NCI-H2196 treated with DMSO at 0.1 percent for 48 hours (cell line): ENCODE data around the gene ADARB2.

Source experiments
- DNase-seq: peaks from one replicate; lab custom pipeline; 2025; ENCODE audit not compliant: unreplicated experiment; lab: John Stamatoyannopoulos, UW

The ADARB2 gene

GRCh38 chr10:1573981-1574380 is 163.3 kb downstream of the ADARB2 start:
- no peak for DNase-seq

GRCh38 chr10:1573334-1573969 is 163.9 kb downstream of the ADARB2 start:
- DNase-seq = no peak

GRCh38 chr10:1572519-1573333 is 164.6 kb downstream of the ADARB2 start:
- DNase-seq = peak; percentile 67

GRCh38 chr10:1571587-1572237 is 165.6 kb downstream of the ADARB2 start:
- no peak for DNase-seq

GRCh38 chr10:1570416-1571051 is 166.8 kb downstream of the ADARB2 start:
- DNase-seq = no peak

GRCh38 chr10:1569208-1569607 is 168.1 kb downstream of the ADARB2 start:
- DNase-seq = no peak

GRCh38 chr10:1567742-1568495 is 169.4 kb downstream of the ADARB2 start:
- no peak for DNase-seq

- no peak for DNase-seq
Measured at GRCh38 chr10:1567152-1567551, 170.2 kb downstream of the ADARB2 start.

- no peak for DNase-seq
Measured at GRCh38 chr10:1564791-1565190, 172.5 kb downstream of the ADARB2 start.

- DNase-seq = no peak
Measured at GRCh38 chr10:1563028-1563427, 174.3 kb downstream of the ADARB2 start.

- no peak for DNase-seq
Measured at GRCh38 chr10:1561731-1562337, 175.5 kb downstream of the ADARB2 start.

GRCh38 chr10:1560535-1561192 is 176.7 kb downstream of the ADARB2 start:
- no peak for DNase-seq

GRCh38 chr10:1559761-1560160 is 177.6 kb downstream of the ADARB2 start:
- DNase-seq = no peak

- no peak for DNase-seq
Measured at GRCh38 chr10:1559311-1559710, 178.0 kb downstream of the ADARB2 start.

GRCh38 chr10:1558906-1559305 is 178.4 kb downstream of the ADARB2 start:
- no peak for DNase-seq

GRCh38 chr10:1557081-1557480 is 180.2 kb downstream of the ADARB2 start:
- no peak for DNase-seq

GRCh38 chr10:1556496-1556895 is 180.8 kb downstream of the ADARB2 start:
- no peak for DNase-seq

GRCh38 chr10:1553951-1554350 is 183.4 kb downstream of the ADARB2 start:
- no peak for DNase-seq

- DNase-seq = no peak
Measured at GRCh38 chr10:1552881-1553670, 184.2 kb downstream of the ADARB2 start.
